Activated CD4-positive, alpha-beta T cell treated with anti-CD3 and anti-CD28 coated beads, Interleukin-2, amount 50 U/mL, for 1 hour (primary cell): ENCODE results near the gene PPP1R10.
A peak's percentile ranks its signal among the peaks of the same experiment; 100 is the strongest.

ENCODE experiments used
- DNase-seq: peaks from one replicate; pipeline ENCODE4 v3.0.0-alpha.2; 2020

The PPP1R10 gene

DNA sequence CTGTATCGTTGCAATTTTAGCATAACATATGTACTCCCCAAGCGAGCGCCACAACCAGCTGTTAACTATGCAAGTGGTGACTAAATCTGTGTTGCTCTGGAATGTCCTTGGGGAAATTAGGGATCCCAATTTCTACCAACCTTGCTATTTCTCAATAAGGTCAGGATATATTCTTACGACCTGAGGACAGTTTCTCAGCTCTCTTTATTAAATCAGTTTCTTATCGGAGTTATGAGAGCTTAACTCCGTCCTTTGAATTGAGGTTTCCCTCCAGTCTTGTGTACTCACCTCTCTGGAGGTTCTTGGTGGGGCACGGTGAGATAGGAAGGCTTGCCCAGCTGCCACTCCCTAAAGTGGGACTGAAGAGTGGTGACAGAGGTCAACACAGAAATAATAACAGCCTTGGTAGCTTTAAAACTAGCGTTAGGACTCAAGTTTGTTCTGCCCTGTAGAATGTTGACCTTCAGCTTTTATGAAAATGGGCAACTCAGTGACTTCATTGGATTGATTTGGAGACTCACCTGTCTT is 1.3 kb upstream of the PPP1R10 start:
- DNase-seq: no peak

DNA sequence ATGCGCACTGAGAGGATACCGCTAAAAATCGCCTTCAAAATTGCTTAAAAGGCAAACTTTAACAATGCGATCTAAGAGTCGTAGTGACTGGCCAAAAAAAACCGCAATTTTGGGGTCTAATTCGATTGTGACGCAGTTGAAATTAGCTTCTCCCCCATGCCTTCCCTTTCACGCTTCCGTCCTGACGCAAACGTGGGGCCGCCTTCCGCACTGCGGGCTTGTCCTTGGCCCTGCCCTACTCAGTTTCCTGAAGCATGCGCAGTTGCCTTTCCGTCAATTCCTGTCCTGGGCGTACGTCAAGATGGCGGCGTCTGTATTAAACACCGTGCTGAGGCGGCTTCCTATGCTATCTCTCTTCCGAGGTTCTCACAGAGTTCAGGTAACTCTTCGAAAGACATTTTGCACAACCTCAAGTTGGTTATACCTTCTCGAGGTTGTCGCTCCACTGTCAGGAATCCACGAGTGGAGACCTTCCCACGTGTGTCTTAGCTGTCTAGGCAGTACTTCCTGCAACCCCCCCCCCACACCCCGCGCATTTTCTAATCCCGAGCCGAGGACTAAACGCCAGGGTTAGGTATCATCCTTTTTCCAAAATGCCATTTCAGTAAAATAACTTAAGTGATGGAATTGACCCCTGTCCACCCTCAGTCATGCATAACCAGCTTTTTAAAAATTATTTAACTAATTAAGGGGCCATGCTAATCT is 674 bp upstream of the PPP1R10 start, which contains the start of gene MRPS18B:
TSS of gene MRPS18B (plus strand) at position 276 of the 705 bp plus-strand sequence. CDS start at position 302, 26 bp downstream.
- peak; percentile 96 for DNase-seq

GRCh38 chr6:30615958-30616810 is 859 bp downstream of the PPP1R10 start:
- peak; percentile 38 for DNase-seq

DNA sequence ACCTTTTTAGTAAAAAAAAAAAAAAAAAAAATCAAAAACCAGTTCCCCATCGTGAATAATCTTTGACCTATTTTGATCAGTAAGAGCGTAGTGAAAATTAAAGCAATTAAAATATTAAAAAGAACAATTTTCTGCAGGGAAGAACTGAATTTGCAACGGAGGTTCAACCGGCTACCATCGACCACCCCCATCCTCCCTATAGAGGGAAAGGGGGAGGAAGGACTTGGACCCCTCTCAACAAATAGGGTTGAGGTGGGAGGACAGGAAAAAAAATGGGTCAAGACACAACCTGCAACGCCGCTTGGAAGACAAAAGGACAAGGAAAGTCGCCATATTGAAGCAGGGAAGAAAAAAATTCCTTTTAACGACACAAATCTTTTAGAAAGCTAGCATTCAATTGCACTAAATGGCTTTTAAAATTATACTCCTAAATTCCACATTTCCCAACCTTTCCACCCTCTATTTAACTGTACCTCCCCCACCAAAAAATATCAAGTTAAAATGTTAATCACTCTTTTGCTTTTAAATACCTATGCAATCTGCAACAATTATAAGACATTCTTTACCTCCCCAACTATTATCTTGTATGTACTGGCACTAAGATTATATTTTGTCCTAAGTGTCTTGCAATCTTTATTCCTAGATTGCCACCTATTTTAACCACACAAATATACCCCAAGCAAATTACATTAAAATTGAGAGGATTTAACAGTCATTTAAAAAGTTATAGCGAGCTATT is 1.7 kb downstream of the PPP1R10 start:
- DNase-seq: peak; percentile 31

DNA sequence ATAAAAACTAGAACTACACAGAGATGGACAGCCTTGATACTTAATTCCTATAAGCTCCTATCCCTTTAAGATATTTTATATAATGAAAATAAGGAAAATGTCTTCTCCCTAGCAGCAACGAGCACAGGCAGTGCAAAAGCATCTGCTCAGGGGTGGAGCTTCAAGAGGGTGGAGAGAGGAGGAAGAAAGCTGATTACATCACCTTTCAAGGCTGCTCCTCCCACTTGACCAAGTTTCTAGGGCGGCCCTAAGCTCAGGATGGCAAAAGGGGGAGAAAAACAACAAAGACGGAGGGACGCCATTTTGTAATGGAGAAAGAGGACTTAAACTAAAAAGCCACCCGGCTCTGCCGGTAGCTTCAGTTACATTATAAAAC is 2.2 kb downstream of the PPP1R10 start:
- peak; percentile 79 for DNase-seq

DNA sequence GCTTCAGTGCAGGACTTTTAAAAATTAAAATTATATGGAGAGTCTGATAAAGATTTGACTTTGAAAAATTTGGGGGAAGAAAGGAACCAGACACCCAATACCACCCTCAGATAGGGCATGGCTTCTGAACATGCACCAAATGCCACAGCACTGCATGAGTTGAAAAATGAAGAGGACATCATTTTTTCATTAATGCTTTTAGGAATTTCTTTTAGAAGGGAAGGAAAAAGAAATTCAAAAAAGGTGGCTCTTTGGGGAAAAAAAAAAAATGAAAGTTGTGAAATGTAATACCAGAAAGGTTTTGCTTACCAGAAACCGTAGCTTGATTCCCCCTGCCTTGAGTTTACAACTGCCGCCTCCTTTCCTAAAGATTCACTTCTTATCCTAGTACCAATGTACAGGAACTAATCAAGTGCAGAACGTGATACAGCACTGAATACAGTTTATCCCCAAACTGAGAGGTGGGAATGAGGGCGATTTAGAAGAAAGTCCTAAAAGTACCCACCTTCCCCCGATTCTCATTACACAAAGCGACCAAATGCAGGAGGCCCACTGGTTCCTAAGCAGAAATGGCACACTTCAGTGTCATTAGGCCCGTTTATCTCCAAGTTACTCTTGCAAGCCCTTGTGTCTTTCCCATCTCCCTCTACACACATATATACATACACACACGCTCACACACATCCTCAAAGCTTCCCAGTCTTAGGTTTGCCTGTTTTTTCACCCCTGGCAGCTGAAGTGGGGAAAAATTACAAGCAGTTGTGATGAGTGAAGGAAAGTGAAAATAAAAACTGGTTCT is 2.8 kb downstream of the PPP1R10 start:
- DNase-seq: no peak

DNA sequence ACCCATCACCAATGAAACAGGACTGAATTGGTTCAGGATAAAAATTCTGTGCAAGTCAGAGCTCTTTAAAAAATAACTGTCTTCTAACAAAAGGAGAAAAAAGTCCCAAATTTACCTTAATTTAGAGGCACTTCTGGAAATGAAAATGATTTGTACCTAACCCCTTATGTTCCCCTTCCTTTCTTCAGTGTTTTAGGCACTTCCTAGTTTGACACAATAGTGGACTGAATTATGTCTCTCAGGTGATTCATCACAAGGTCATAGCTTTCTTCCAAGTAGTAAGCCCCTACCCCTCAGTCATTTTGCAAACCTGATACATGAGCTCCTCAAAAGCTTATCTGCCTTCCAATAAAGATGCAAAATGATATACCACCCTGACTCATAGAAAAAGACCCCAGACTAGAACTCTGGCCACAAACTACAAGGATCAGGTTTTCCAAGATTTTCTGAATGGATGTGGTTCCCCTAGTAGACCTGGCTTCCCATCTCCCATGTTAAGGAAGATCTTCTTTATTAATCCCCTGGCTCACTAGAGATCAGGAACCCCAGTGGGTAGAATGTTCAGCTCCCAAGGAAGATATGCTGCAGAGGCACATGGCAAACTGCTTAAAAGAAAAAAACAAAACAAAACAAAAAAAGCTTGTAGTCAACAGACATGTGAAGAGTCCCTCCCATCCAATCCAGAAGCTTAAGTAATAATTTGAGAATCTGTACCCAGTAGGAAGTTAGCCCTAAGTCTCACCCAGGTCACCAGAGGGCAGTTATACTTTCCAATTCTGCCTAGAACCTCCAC is 3.6 kb downstream of the PPP1R10 start:
- no peak for DNase-seq

- DNase-seq: no peak
Measured at GRCh38 chr6:30612687-30613248, 4.3 kb downstream of the PPP1R10 start.

- DNase-seq: no peak
Measured at GRCh38 chr6:30612213-30612612, 4.8 kb downstream of the PPP1R10 start.

DNA sequence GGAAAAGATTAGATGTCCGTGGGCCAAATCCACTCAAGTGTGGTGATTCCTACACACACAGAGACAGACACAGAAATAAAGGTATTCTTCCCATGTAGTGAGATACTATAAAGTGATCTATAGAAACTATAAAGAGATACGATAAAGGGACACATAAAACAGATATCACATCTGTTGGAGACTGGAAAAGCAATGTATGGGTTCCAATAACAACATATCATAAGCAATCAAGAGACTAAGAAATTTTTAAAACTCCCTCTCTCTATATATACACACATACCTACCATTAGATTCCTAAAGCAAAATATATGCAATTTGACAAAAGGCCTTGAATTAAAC is 5.2 kb downstream of the PPP1R10 start:
- no peak for DNase-seq

GRCh38 chr6:30611150-30611855 is 5.7 kb downstream of the PPP1R10 start:
- DNase-seq: no peak

- DNase-seq: no peak
Measured at GRCh38 chr6:30610065-30610464, 7.0 kb downstream of the PPP1R10 start.

DNA sequence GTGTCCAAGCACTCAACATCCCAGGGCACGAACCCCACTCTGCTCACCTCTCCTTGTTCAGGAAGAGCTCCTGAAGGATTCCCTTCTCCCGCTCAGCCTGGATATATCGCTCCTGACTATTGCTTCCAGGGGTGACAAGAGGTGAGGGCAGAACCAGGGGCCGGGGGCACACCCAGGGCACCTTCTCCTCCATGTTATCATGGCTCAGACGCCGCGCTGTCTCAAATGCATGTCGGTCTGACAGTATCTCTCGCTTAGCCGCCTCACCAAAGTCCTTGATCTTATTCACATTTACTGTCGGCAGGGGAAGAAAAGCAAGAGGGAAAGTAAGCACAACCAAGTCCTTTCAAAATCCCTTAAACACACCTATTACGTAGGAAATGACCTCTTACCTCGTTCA is 13.1 kb downstream of the PPP1R10 start:
- no peak for DNase-seq

GRCh38 chr6:30601815-30602641 is 15.0 kb downstream of the PPP1R10 start:
- no peak for DNase-seq

DNA sequence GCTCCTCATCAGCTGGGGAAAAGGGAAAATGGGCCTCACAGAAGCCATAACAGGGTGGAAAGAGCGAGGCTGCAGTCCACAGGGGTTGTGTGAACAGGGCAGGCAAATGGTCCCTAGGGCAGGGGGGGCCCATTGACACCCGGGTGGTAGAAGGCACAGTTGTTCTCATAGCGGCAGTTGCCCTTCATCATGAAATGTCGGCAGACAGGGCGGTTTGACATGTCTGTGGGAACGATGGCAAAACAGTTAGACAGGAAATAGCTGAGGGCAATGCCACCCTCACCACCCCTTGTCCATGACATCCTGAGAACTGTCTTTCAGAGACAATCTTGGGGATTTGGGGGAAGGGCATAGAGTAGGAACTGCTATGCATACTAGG is 15.6 kb downstream of the PPP1R10 start:
- DNase-seq: no peak

- no peak for DNase-seq
Measured at GRCh38 chr6:30600451-30600961, 16.5 kb downstream of the PPP1R10 start.

DNA sequence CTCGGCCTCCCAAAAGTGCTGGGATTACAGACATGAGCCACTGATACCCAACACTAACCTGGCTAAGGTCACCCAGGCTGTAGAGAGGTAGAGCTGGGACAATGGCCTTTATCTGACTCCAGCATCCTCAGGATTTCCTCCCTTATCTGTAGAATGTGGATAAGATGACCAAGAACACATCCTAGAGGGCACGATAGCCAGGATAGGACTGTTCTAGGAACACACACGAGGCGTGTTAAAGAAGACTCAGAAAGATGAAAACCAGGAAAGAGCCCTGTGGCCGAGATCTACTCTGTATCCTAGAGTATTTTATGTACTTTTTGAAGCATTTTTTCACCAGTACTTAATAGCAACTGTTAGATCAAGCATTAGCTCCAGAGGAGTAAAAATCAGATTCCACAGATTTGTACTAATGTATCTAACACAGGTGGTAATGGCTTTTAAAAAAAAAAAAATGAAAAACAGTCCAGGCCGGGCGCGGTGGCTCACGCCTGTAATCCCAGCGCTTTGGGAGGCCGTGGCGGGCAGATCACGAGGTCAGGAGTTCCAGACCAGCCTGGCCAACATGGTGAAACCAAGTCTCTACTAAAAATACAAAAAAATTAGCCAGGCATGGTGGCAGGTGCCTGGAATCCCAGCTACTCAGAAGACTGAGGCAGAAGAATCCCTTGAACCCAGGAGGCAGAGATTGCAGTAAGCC is 17.3 kb downstream of the PPP1R10 start:
- no peak for DNase-seq

GRCh38 chr6:30598912-30599624 is 18.0 kb downstream of the PPP1R10 start:
- no peak for DNase-seq
